H1 (cell line): ENCODE results near the gene OR14K1. TPM values are rescaled to one million over a fixed set of nuclear protein-coding genes. Genes with fewer than 3 reads are reported as not detected.

ENCODE experiments used
- CTCF ChIA-PET: fragments of 300-600 bp; sonication (Branson Sonifier 250); formaldehyde crosslinking; loops from one replicate; lab custom pipeline; 2021; ENCODE audit not compliant: partially characterized antibody; lab: Charles Lee
- POLR2A ChIA-PET: fragments of 300-600 bp; sonication (Branson Sonifier 250); formaldehyde crosslinking; loops from one replicate; lab custom pipeline; 2021; ENCODE audit warnings: inconsistent platforms; ENCODE audit not compliant: partially characterized antibody; lab: Charles Lee
- DNase-seq, 2 experiments: peaks; one replicate each; pipeline versions ENCODE4 v3.0.0 to v3.0.0-alpha.2; 2010 to 2022; ENCODE audit warnings: low spot score in 2 of 2, low read depth in 1 of 2, mixed read lengths in 1 of 2
- FAIRE-seq: peaks from 2 replicates; lab custom pipeline; 2011; peaks lifted over from hg19 to GRCh38; lab: Jason Lieb, UNC
- H2AFZ ChIP-seq: 2 replicates; pipeline ENCODE4 v1.8.1; 2012; ENCODE audit warnings: low read length, inconsistent platforms
- H2AK5ac ChIP-seq: 2 replicates; pipeline ENCODE4 v1.6.1; 2013; ENCODE audit warnings: low read depth, low read length
- H2BK120ac ChIP-seq: replicated peaks from 2 replicates; pipeline ENCODE3; 2013; ENCODE audit warnings: low read depth, low read length, inconsistent platforms
- H2BK12ac ChIP-seq: 2 replicates; pipeline ENCODE4 v1.6.1; 2013; ENCODE audit warnings: low read depth, low read length
- H2BK15ac ChIP-seq: 2 replicates; pipeline ENCODE4 v1.6.1; 2013; ENCODE audit warnings: low read length
- H2BK20ac ChIP-seq: 2 replicates; pipeline ENCODE4 v1.6.1; 2013; ENCODE audit warnings: low read length
- H2BK5ac ChIP-seq: 2 replicates; pipeline ENCODE4 v1.6.1; 2013; ENCODE audit warnings: low read depth, low read length
- H3K14ac ChIP-seq: 2 replicates; pipeline ENCODE4 v1.6.1; 2013; ENCODE audit warnings: inconsistent platforms; ENCODE audit not compliant: insufficient read length
- H3K18ac ChIP-seq: 2 replicates; pipeline ENCODE4 v1.6.1; 2013; ENCODE audit warnings: low read length; ENCODE audit errors: extremely low read depth
- H3K23ac ChIP-seq: 2 replicates; pipeline ENCODE4 v1.6.1; 2013; ENCODE audit warnings: inconsistent platforms; ENCODE audit not compliant: insufficient read length
- H3K23me2 ChIP-seq: 2 replicates; pipeline ENCODE4 v1.6.1; 2013; ENCODE audit warnings: low read depth, low read length
- H3K27ac ChIP-seq: 2 replicates; pipeline ENCODE4 v1.6.1; 2011; ENCODE audit warnings: low read depth, low read length, inconsistent platforms
- H3K27me3 ChIP-seq, 4 experiments: replicated peaks in 1 of 4; 1 replicate in 1 of 4; 2 replicates in 3 of 4; pipeline versions ENCODE4 v1.6.1 to v1.8.1; 2011 to 2013; ENCODE audit warnings: low read length in 3 of 4, mild to moderate bottlenecking in 3 of 4, inconsistent platforms in 2 of 4, mixed read lengths in 2 of 4, moderate library complexity in 1 of 4; ENCODE audit not compliant: control insufficient read depth in 3 of 4, insufficient read depth in 3 of 4; ENCODE audit errors: extremely low read depth in 1 of 4
- H3K36me3 ChIP-seq, 4 experiments: 2 replicates each; pipeline versions ENCODE4 v1.6.1 to v1.8.1; 2011 to 2013; ENCODE audit warnings: mild to moderate bottlenecking in 4 of 4, low read length in 3 of 4, moderate library complexity in 2 of 4, control low read depth in 1 of 4, inconsistent platforms in 1 of 4; ENCODE audit not compliant: insufficient read depth in 4 of 4, control insufficient read depth in 2 of 4
- H3K4ac ChIP-seq: replicated peaks from 2 replicates; pipeline ENCODE3; 2013; ENCODE audit warnings: low read length, low read depth, mixed read lengths, inconsistent platforms; ENCODE audit not compliant: insufficient read length
- H3K4me1 ChIP-seq, 4 experiments: replicated peaks in 1 of 4; 1 replicate in 1 of 4; 2 replicates in 3 of 4; pipeline versions ENCODE4 v1.6.1 to v1.8.1; 2011 to 2013; ENCODE audit warnings: low read length in 3 of 4, inconsistent platforms in 2 of 4, mixed read lengths in 1 of 4; ENCODE audit not compliant: insufficient read depth in 4 of 4, control insufficient read depth in 3 of 4
- H3K4me2 ChIP-seq, 2 experiments: 2 replicates each; pipeline versions ENCODE4 v1.6.1 to v1.8.1; 2011 to 2013; ENCODE audit warnings: low read depth in 2 of 2, low read length in 2 of 2, control low read depth in 1 of 2, inconsistent platforms in 1 of 2, mild to moderate bottlenecking in 1 of 2; ENCODE audit not compliant: insufficient read depth in 1 of 2
- H3K4me3 ChIP-seq, 4 experiments: fragments of 200-600, 300-600 bp in 1 of 4; sonication (generic), shearing (Covaris generic), sonication (Bioruptor Twin) in 1 of 4; 2 replicates each; pipeline versions ENCODE4 v1.5.1 to v1.8.1; 2011 to 2016; ENCODE audit warnings: low read length in 4 of 4, low read depth in 3 of 4, control low read depth in 2 of 4, inconsistent platforms in 2 of 4, mild to moderate bottlenecking in 2 of 4, mixed read lengths in 1 of 4, moderate library complexity in 1 of 4; ENCODE audit not compliant: insufficient read depth in 2 of 4; ENCODE audit errors: extremely low read depth in 1 of 4
- H3K56ac ChIP-seq: replicated peaks from 2 replicates; pipeline ENCODE3; 2013; ENCODE audit warnings: low read depth, mild to moderate bottlenecking, mixed read lengths, low read length, inconsistent platforms; ENCODE audit not compliant: insufficient read length
- H3K79me1 ChIP-seq: 2 replicates; pipeline ENCODE4 v1.6.1; 2013; ENCODE audit warnings: low read depth, low read length, control low read depth
- H3K79me2 ChIP-seq, 2 experiments: 2 replicates each; pipeline versions ENCODE4 v1.6.1 to v1.8.1; 2012 to 2013; ENCODE audit warnings: low read length in 2 of 2, mild to moderate bottlenecking in 2 of 2, inconsistent platforms in 1 of 2; ENCODE audit not compliant: insufficient read depth in 2 of 2, control insufficient read depth in 1 of 2
- H3K9ac ChIP-seq, 4 experiments: replicated peaks in 1 of 4; 1 replicate in 1 of 4; 2 replicates in 3 of 4; pipeline versions ENCODE4 v1.6.1 to v1.8.1; 2011 to 2013; ENCODE audit warnings: low read depth in 3 of 4, low read length in 3 of 4, control low read depth in 2 of 4, mild to moderate bottlenecking in 2 of 4, moderate library complexity in 2 of 4, inconsistent platforms in 1 of 4; ENCODE audit errors: extremely low read depth in 1 of 4
- H3K9me3 ChIP-seq, 2 experiments: 2 replicates each; pipeline versions ENCODE4 v1.6.1 to v1.8.1; 2012 to 2013; ENCODE audit warnings: mild to moderate bottlenecking in 2 of 2, moderate library complexity in 2 of 2, control low read depth in 1 of 2, inconsistent platforms in 1 of 2, low read depth in 1 of 2, low read length in 1 of 2, mixed read lengths in 1 of 2; ENCODE audit not compliant: insufficient read depth in 2 of 2
- H4K20me1 ChIP-seq, 2 experiments: replicated peaks in 1 of 2; 2 replicates each; pipeline versions ENCODE3 to v1.8.1; 2011 to 2013; ENCODE audit warnings: inconsistent platforms in 2 of 2, low read length in 2 of 2, mild to moderate bottlenecking in 1 of 2; ENCODE audit not compliant: insufficient read depth in 2 of 2, control insufficient read depth in 1 of 2
- H4K5ac ChIP-seq: 2 replicates; pipeline ENCODE4 v1.6.1; 2013; ENCODE audit warnings: low read length, low read depth, mixed read lengths, inconsistent platforms; ENCODE audit not compliant: insufficient read length
- H4K8ac ChIP-seq: 2 replicates; pipeline ENCODE4 v1.8.0; 2013; ENCODE audit warnings: mild to moderate bottlenecking, moderate library complexity, low read length, inconsistent platforms; ENCODE audit not compliant: insufficient read depth; ENCODE audit errors: extremely low read depth
- H4K91ac ChIP-seq: replicated peaks from 2 replicates; pipeline ENCODE3; 2013; ENCODE audit warnings: low read length, mixed read lengths, inconsistent platforms; ENCODE audit not compliant: insufficient read length
- CHD2 ChIP-seq: IDR thresholded peaks from 2 replicates; pipeline ENCODE4 v1.6.1; 2012; ENCODE audit warnings: low read length, improper control_type of control experiment
- POLR2A ChIP-seq, 2 experiments: IDR thresholded peaks; 1 replicate in 1 of 2; 2 replicates in 1 of 2; pipeline ENCODE4 v1.6.1; 2011; ENCODE audit warnings: low read depth in 2 of 2, low read length in 2 of 2, mild to moderate bottlenecking in 2 of 2; ENCODE audit errors: control extremely low read depth in 1 of 2
- POU5F1 ChIP-seq: IDR thresholded peaks from 2 replicates; pipeline ENCODE4 v1.6.1; 2011; ENCODE audit warnings: low read depth, mild to moderate bottlenecking, low read length, moderate library complexity
- SIX5 ChIP-seq: IDR thresholded peaks from 2 replicates; pipeline ENCODE4 v1.6.1; 2011; ENCODE audit warnings: mild to moderate bottlenecking, low read depth, low read length
- WGBS, 2 experiments: shearing (Covaris generic) in 1 of 2; methylation state at CpG; one replicate each; pipeline versions ENCODE4 v1.1.6 to v1.1.7; 2013 to 2015; ENCODE audit warnings: low lambda C conversion rate in 2 of 2, mixed read lengths in 2 of 2, inconsistent platforms in 1 of 2, low coverage in 1 of 2, missing lambda C conversion rate in 1 of 2; ENCODE audit not compliant: insufficient replicate concordance in 2 of 2, insufficient coverage in 1 of 2, insufficient read length in 1 of 2; ENCODE audit errors: extremely low coverage in 1 of 2, missing lambda C conversion rate in 1 of 2; 5-methylcytosine and 5-hydroxymethylcytosine counted together
- polyA plus RNA-seq, 7 experiments: library from polyadenylated mRNA; depleted of rRNA in 3 of 7; stranded (reverse) in 5 of 7; unstranded in 2 of 7; fragments of >200 nt in 5 of 7; fragments of 200-250 nt in 2 of 7; gene quantifications; 1 replicate in 5 of 7; 2 replicates in 1 of 7; 4 replicates in 1 of 7; pipeline versions ENCODE4 v1.2.1 to v1.2.3, GENCODE V29; 2011 to 2013; ENCODE audit warnings: missing spikeins in 2 of 7, mixed read lengths in 2 of 7
- total RNA-seq: library from RNA; stranded (reverse); fragmentation: NEBNext Ultra II Directional; extraction: Animal tissue kit (Norgen Biotek cat#: 25700); gene quantifications from 2 replicates; pipeline ENCODE4 v1.2.1, GENCODE V29; 2021

Gene OR14K1
- total and polyA plus RNA-seq, 2 of the 8 experiments (the other 6 are each of a cell fraction or from before 2014, with no cell fraction given), result not detected

- Histone ChIP-seq H2AK5ac (no peak within 1 kb of the TSS), H3K23ac (no peak within 1 kb of the TSS), H4K91ac (no peak within 1 kb of the TSS), H3K56ac (no peak within 1 kb of the TSS), H3K4me1 (no peaks in the 10 kb centered on the region), H4K8ac (no peak within 1 kb of the TSS), H3K27ac (no peak within 1 kb of the TSS), H2BK120ac (no peak within 1 kb of the TSS), H3K14ac (no peak within 1 kb of the TSS), H2BK15ac (no peak within 1 kb of the TSS), H3K79me1 (no peaks in the 10 kb centered on the region), H3K36me3 (no peaks in the 10 kb centered on the region), H4K20me1 (no peaks in the 10 kb centered on the region), H2BK20ac (no peak within 1 kb of the TSS), H3K4me3 (no peak within 1 kb of the TSS), H3K4ac (no peak within 1 kb of the TSS), H2BK5ac (no peak within 1 kb of the TSS), H3K9ac (no peak within 1 kb of the TSS), H4K5ac (no peak within 1 kb of the TSS), H3K27me3 (no peaks in the 10 kb centered on the region), H3K9me3 (peaks cover 52 to 60% of the 10 kb centered on the region in 2 experiments), H3K18ac (no peak within 1 kb of the TSS), H3K4me2 (no peak within 1 kb of the TSS), H3K79me2 (no peaks in the 10 kb centered on the region), H2BK12ac (no peak within 1 kb of the TSS), H2AFZ (no peak within 1 kb of the TSS), H3K23me2 (no peaks in the 10 kb centered on the region)
- FAIRE-seq (no peak), DNase-seq (no peak)
- WGBS, 2 experiments, result 88% methylated on average over 2 of the region's 2 CpGs; no CpG with 5 or more reads in 1 of the 2 experiments
- TF ChIP-seq CHD2 (no peak), POLR2A (IDR thresholded peaks at IDR 0.05; ENCODE audit: control extremely low read depth in 1 of 2, low read depth in 2 of 2, low read length in 2 of 2) (no peak), POU5F1 (no peak), SIX5 (no peak)
- ChIA-PET POLR2A (no interaction called here), CTCF (no interaction called here)
These were observed 9.6 kb downstream of the OR14K1 start, which contains the start of gene OR14A2 for GRCh38 chr1:247748041-247748440. Gene OR14A2, minus strand, starts transcription at chr1:247748141.
